Neural progenitor cell (in vitro differentiated cells): ENCODE data around the gene HMGCS1. TPM values are rescaled to one million over a fixed set of nuclear protein-coding genes. Genes with fewer than 3 reads are reported as not detected.

Experiments used
- DNase-seq: peaks from one replicate; pipeline ENCODE4 v3.0.0-alpha.2; 2016; ENCODE audit warnings: low spot score
- H2AFZ ChIP-seq: fragments of 200-600 bp; sonication (generic); replicated peaks from 2 replicates; pipeline ENCODE4 v1.6.1; 2016; ENCODE audit warnings: antibody characterized with exemption
- H3F3A ChIP-seq: fragments of 200-600 bp; sonication (generic); 2 replicates; pipeline ENCODE4 v1.6.1; 2016; ENCODE audit warnings: antibody characterized with exemption, low read depth
- H3K27ac ChIP-seq: fragments of 200-600 bp; sonication (generic); 2 replicates; pipeline ENCODE4 v1.5.1; 2016; ENCODE audit warnings: mild to moderate bottlenecking
- H3K27me3 ChIP-seq: fragments of 200-600 bp; sonication (generic); 2 replicates; pipeline ENCODE4 v1.6.1; 2016; ENCODE audit warnings: mild to moderate bottlenecking, moderate library complexity
- H3K36me3 ChIP-seq: fragments of 200-600 bp; sonication (generic); 2 replicates; pipeline ENCODE4 v1.5.1; 2016
- H3K4me1 ChIP-seq: fragments of 200-600 bp; sonication (generic); 2 replicates; pipeline ENCODE4 v1.6.1; 2016; ENCODE audit warnings: mixed run types
- H3K4me2 ChIP-seq: fragments of 200-600 bp; sonication (generic); 2 replicates; pipeline ENCODE4 v1.6.1; 2016
- H3K4me3 ChIP-seq: fragments of 200-600 bp; sonication (generic); 2 replicates; pipeline ENCODE4 v1.5.1; 2016
- H3K79me2 ChIP-seq: fragments of 200-600 bp; sonication (generic); 2 replicates; pipeline ENCODE4 v1.6.1; 2016; ENCODE audit warnings: low read depth
- H3K9ac ChIP-seq: fragments of 200-600 bp; sonication (generic); 2 replicates; pipeline ENCODE4 v1.6.1; 2016
- H3K9me3 ChIP-seq: fragments of 200-600 bp; sonication (generic); 2 replicates; pipeline ENCODE4 v1.5.1; 2016; ENCODE audit warnings: low read depth
- H4K20me1 ChIP-seq: fragments of 200-600 bp; sonication (generic); 2 replicates; pipeline ENCODE4 v1.6.1; 2016; ENCODE audit warnings: low read depth
- H3K27ac Mint-ChIP-seq: 3 replicates; pipeline ENCODE4 v1.8.0; 2021; ENCODE audit warnings: mixed read lengths
- H3K27me3 Mint-ChIP-seq: 2 replicates; pipeline ENCODE4 v1.8.0; 2022; ENCODE audit warnings: low read depth, mild to moderate bottlenecking, inconsistent platforms, moderate library complexity, mixed read lengths; ENCODE audit not compliant: insufficient read depth
- H3K36me3 Mint-ChIP-seq: 3 replicates; pipeline ENCODE4 v1.8.0; 2021; ENCODE audit warnings: mixed read lengths
- H3K4me1 Mint-ChIP-seq: 3 replicates; pipeline ENCODE4 v1.8.0; 2021; ENCODE audit warnings: mixed read lengths
- H3K4me3 Mint-ChIP-seq: 3 replicates; pipeline ENCODE4 v1.8.0; 2021; ENCODE audit warnings: mild to moderate bottlenecking, moderate library complexity, mixed read lengths
- H3K9me3 Mint-ChIP-seq: 3 replicates; pipeline ENCODE4 v1.8.0; 2020; ENCODE audit warnings: mixed read lengths
- EZH2 ChIP-seq: fragments of 200-600 bp; sonication (generic); IDR thresholded peaks from 2 replicates; pipeline ENCODE4 v1.6.1; 2017; ENCODE audit warnings: antibody characterized with exemption, mild to moderate bottlenecking, moderate library complexity
- EZH2phosphoT487 ChIP-seq: fragments of 200-600 bp; sonication (generic); IDR thresholded peaks from 2 replicates; pipeline ENCODE4 v1.6.1; 2017; ENCODE audit warnings: antibody characterized with exemption
- total RNA-seq: library from RNA; depleted of rRNA; stranded (reverse); fragments of >200 nt; gene quantifications from 2 replicates; pipeline ENCODE4 v1.2.3, GENCODE V29; 2015; ENCODE audit warnings: low replicate concordance
- TF ChIP-seq, protein P1 (sequence below): fragments of 200-600 bp; sonication (generic); IDR thresholded peaks from 2 replicates; pipeline ENCODE4 v1.5.1; 2017; ENCODE audit warnings: antibody characterized with exemption, mild to moderate bottlenecking

Gene HMGCS1
- total RNA-seq, 1 donor from 2014 or later = 274 TPM

DNA sequence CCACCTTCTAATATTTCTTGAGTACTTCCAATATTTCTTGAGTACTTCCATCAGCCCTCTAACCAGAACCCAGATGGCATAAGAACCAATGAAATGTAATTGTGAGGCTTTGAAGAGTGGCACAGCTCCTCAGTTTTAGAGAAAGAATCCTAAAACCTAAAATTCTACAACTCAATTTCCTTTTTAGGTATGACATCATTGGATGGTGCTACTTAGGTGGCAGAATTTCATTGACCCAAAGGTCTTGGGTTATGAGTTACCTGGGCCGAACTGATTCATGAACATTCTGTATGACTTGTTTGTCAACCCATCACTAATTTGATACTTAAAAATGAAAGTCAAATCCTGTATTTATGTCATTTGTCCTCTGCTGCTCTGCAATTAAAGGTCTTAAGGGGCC, 13.1 kb downstream of the HMGCS1 start:
- Mint-ChIP-seq H3K9me3 (no peaks in the 10 kb centered on the region), H3K36me3 (peaks cover 62% of the 10 kb centered on the region), H3K4me3 (no peak overlapping the region), H3K4me1 (peaks cover 41% of the 10 kb centered on the region), H3K27ac (no peak overlapping the region), H3K27me3 (no peaks in the 10 kb centered on the region)
- Histone ChIP-seq H3K27ac (no peak overlapping the region), H3K4me3 (no peak overlapping the region), H3K9ac (no peak overlapping the region), H3K79me2 (peaks cover 100% of the 10 kb centered on the region), H3K27me3 (no peaks in the 10 kb centered on the region), H3F3A (peaks cover 48% of the 10 kb centered on the region), H3K9me3 (no peaks in the 10 kb centered on the region), H3K36me3 (peaks cover 30% of the 10 kb centered on the region), H3K4me1 (peaks cover 23% of the 10 kb centered on the region), H2AFZ (no peak overlapping the region), H4K20me1 (peaks cover 100% of the 10 kb centered on the region), H3K4me2 (no peak overlapping the region)
- TF ChIP-seq EZH2phosphoT487 = no peak
- TF ChIP-seq EZH2 = no peak
- TF ChIP-seq, protein P1, sequence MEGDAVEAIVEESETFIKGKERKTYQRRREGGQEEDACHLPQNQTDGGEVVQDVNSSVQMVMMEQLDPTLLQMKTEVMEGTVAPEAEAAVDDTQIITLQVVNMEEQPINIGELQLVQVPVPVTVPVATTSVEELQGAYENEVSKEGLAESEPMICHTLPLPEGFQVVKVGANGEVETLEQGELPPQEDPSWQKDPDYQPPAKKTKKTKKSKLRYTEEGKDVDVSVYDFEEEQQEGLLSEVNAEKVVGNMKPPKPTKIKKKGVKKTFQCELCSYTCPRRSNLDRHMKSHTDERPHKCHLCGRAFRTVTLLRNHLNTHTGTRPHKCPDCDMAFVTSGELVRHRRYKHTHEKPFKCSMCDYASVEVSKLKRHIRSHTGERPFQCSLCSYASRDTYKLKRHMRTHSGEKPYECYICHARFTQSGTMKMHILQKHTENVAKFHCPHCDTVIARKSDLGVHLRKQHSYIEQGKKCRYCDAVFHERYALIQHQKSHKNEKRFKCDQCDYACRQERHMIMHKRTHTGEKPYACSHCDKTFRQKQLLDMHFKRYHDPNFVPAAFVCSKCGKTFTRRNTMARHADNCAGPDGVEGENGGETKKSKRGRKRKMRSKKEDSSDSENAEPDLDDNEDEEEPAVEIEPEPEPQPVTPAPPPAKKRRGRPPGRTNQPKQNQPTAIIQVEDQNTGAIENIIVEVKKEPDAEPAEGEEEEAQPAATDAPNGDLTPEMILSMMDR = no peak
- DNase-seq = no peak

DNA sequence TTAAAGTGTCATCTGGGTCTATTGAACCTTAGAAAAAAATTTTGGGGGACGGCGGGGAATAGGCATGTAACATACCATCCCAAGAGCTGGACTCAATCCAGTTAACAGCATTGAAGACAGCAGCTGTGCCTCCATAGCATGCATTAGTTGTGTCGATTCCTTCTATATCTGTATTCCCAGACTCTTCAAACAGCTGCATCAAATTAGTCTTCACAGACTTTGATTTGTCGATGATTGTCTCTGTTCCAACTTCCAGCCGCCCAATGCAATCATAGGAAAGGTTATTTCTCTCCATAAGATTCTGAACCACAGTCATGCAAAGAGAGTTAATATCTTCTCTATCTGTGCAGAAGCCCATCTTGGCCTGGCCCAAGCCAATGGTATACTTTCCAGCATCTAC, 14.8 kb downstream of the HMGCS1 start:
- TF ChIP-seq EZH2phosphoT487 (no peak), EZH2 (no peak)
- TF ChIP-seq, protein P1 = no peak
- no peak overlapping the region for H3K4me2 ChIP-seq
- Mint-ChIP-seq H3K36me3 (peaks cover 64% of the 10 kb centered on the region), H3K27ac (no peak overlapping the region), H3K9me3 (no peaks in the 10 kb centered on the region), H3K4me1 (peaks cover 30% of the 10 kb centered on the region), H3K4me3 (no peak overlapping the region), H3K27me3 (no peaks in the 10 kb centered on the region)
- no peak overlapping the region for H3K4me3 ChIP-seq
- H3K27me3 ChIP-seq = no peaks in the 10 kb centered on the region
- H2AFZ ChIP-seq = no peak overlapping the region
- peaks cover 52% of the 10 kb centered on the region for H3F3A ChIP-seq
- H3K79me2 ChIP-seq = peaks cover 99% of the 10 kb centered on the region
- peaks cover 99% of the 10 kb centered on the region for H4K20me1 ChIP-seq
- H3K9ac ChIP-seq = no peak overlapping the region
- no peak for DNase-seq
- H3K27ac ChIP-seq = no peak overlapping the region
- no peaks in the 10 kb centered on the region for H3K9me3 ChIP-seq
- peaks cover 10% of the 10 kb centered on the region for H3K4me1 ChIP-seq
- H3K36me3 ChIP-seq = peaks cover 43% of the 10 kb centered on the region

DNA sequence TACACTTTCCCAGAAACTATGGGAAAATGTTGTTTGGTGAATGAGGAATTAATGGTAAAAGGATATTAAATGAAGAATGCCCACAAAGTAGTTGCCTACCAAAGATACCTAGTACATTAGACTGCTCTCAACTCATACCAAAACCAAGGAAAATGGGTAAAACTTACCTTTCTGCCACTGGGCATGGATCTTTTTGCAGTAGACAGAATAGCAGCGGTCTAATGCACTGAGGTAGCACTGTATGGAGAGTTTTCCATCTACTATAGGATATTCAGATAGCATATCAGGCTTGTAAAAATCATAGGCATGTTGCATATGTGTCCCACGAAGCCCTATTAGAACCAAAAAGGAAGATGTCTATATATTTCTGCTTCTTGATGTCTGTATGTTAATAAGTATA, 16.4 kb downstream of the HMGCS1 start:
- TF ChIP-seq EZH2 (no peak), EZH2phosphoT487 (no peak)
- TF ChIP-seq, protein P1 = no peak
- Histone ChIP-seq H3K36me3 (peaks cover 52% of the 10 kb centered on the region), H3K4me2 (no peak overlapping the region), H3F3A (peaks cover 53% of the 10 kb centered on the region), H3K4me3 (no peak overlapping the region), H3K4me1 (no peaks in the 10 kb centered on the region), H3K79me2 (peaks cover 83% of the 10 kb centered on the region), H4K20me1 (peaks cover 95% of the 10 kb centered on the region), H3K9ac (no peak overlapping the region), H3K27me3 (no peaks in the 10 kb centered on the region), H3K9me3 (no peaks in the 10 kb centered on the region), H2AFZ (no peak overlapping the region), H3K27ac (no peak overlapping the region)
- no peak for DNase-seq
- Mint-ChIP-seq H3K27ac (no peak overlapping the region), H3K36me3 (peaks cover 58% of the 10 kb centered on the region), H3K4me1 (peaks cover 16% of the 10 kb centered on the region), H3K9me3 (no peaks in the 10 kb centered on the region), H3K4me3 (no peak overlapping the region), H3K27me3 (no peaks in the 10 kb centered on the region)
